GM20000 (cell line): Measurements from ENCODE around the gene LAMB3.

Source experiments
- DNase-seq: peaks from one replicate; pipeline ENCODE4 v3.0.0; 2012; ENCODE audit warnings: low spot score
- CTCF ChIP-seq: IDR thresholded peaks from 2 replicates; pipeline ENCODE4 v1.5.1; 2012; ENCODE audit warnings: mild to moderate bottlenecking, control low read depth; ENCODE audit errors: extremely low read depth, missing control alignments

LAMB3 gene

GRCh38 chr1:209659909-209660308 lies 7.7 kb upstream of the LAMB3 start:
- no peak for TF ChIP-seq CTCF
- peak; percentile 51 for DNase-seq

GRCh38 chr1:209657918-209658317 lies 5.7 kb upstream of the LAMB3 start:
- no peak for TF ChIP-seq CTCF
- DNase-seq: no peak

- TF ChIP-seq CTCF: no peak
- DNase-seq: peak; percentile 48
Measured at GRCh38 chr1:209657140-209657879, 5.1 kb upstream of the LAMB3 start.

GRCh38 chr1:209655411-209656231 lies 3.4 kb upstream of the LAMB3 start:
- DNase-seq: no peak
- no peak for TF ChIP-seq CTCF

- no peak for DNase-seq
Measured at GRCh38 chr1:209653915-209654351, 1.7 kb upstream of the LAMB3 start.

GRCh38 chr1:209652873-209653401 lies 712 bp upstream of the LAMB3 start:
- DNase-seq: no peak
- TF ChIP-seq CTCF: no peak

More at GRCh38 chr1:209653915-209654351, 1.7 kb upstream of the LAMB3 start:
- no peak for TF ChIP-seq CTCF

- TF ChIP-seq CTCF: no peak
- peak; percentile 56 for DNase-seq
Measured at GRCh38 chr1:209651138-209651587, 1.1 kb downstream of the LAMB3 start.
